ENCODE measurements around the gene CELF1. TPM values are rescaled to one million over a fixed set of nuclear protein-coding genes. Genes with fewer than 3 reads are reported as not detected.

Gene CELF1
- total RNA-seq, 1 donor from 2014 or later: 82.2 TPM

DNA sequence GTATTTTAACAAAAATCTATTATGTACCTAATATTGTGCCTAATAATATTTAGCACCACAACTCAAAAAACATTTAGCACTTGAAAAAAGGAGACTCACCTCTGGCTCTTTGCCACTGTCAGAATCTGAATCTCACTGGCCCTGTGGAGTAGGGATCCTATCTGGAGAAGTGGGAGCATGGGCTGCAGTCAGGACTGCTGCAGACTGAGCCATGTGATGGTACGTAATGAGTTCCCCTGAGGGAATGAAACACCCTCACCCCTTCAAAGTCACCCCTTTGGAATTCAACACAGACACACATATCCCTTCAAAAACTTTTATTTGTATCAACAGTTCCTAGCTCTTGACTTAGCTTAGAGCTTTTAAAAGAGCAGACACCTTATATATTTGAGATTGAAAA is 19.0 kb upstream of the CELF1 start:
- no peak for DNase-seq (ENCODE audit: low spot score)
- TF ChIP-seq, protein P1, sequence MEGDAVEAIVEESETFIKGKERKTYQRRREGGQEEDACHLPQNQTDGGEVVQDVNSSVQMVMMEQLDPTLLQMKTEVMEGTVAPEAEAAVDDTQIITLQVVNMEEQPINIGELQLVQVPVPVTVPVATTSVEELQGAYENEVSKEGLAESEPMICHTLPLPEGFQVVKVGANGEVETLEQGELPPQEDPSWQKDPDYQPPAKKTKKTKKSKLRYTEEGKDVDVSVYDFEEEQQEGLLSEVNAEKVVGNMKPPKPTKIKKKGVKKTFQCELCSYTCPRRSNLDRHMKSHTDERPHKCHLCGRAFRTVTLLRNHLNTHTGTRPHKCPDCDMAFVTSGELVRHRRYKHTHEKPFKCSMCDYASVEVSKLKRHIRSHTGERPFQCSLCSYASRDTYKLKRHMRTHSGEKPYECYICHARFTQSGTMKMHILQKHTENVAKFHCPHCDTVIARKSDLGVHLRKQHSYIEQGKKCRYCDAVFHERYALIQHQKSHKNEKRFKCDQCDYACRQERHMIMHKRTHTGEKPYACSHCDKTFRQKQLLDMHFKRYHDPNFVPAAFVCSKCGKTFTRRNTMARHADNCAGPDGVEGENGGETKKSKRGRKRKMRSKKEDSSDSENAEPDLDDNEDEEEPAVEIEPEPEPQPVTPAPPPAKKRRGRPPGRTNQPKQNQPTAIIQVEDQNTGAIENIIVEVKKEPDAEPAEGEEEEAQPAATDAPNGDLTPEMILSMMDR (IDR thresholded peaks at IDR 0.05): no peak
- H3K4me3 Mint-ChIP-seq (ENCODE audit: unreplicated experiment): no peak overlapping the region
- H3K4me1 Mint-ChIP-seq (ENCODE audit: low read depth): peaks cover 26% of the 10 kb centered on the region
- H3K36me3 Mint-ChIP-seq (ENCODE audit: low read depth): peaks cover 10% of the 10 kb centered on the region
- no peaks in the 10 kb centered on the region for H3K27me3 Mint-ChIP-seq (ENCODE audit: low read depth)
- no peaks in the 10 kb centered on the region for H3K9me3 Mint-ChIP-seq (ENCODE audit: low read depth)
- H3K27ac Mint-ChIP-seq (ENCODE audit: unreplicated experiment): peak overlapping the region; percentile 82

GRCh38 chr11:47571357-47571729 is 18.4 kb upstream of the CELF1 start:
- H3K9me3 Mint-ChIP-seq (ENCODE audit: low read depth): no peaks in the 10 kb centered on the region
- no peaks in the 10 kb centered on the region for H3K27me3 Mint-ChIP-seq (ENCODE audit: low read depth)
- peaks cover 31% of the 10 kb centered on the region for H3K4me1 Mint-ChIP-seq (ENCODE audit: low read depth)
- no peak for DNase-seq (ENCODE audit: low spot score)
- TF ChIP-seq, protein P1 (IDR thresholded peaks at IDR 0.05): no peak
- H3K27ac Mint-ChIP-seq (ENCODE audit: unreplicated experiment): peak overlapping the region; percentile 68
- no peak overlapping the region for H3K4me3 Mint-ChIP-seq (ENCODE audit: unreplicated experiment)
- peaks cover 10% of the 10 kb centered on the region for H3K36me3 Mint-ChIP-seq (ENCODE audit: low read depth)

- H3K9me3 Mint-ChIP-seq (ENCODE audit: low read depth): no peaks in the 10 kb centered on the region
Observed at GRCh38 chr11:47570651-47571356, 17.9 kb upstream of the CELF1 start.

DNA sequence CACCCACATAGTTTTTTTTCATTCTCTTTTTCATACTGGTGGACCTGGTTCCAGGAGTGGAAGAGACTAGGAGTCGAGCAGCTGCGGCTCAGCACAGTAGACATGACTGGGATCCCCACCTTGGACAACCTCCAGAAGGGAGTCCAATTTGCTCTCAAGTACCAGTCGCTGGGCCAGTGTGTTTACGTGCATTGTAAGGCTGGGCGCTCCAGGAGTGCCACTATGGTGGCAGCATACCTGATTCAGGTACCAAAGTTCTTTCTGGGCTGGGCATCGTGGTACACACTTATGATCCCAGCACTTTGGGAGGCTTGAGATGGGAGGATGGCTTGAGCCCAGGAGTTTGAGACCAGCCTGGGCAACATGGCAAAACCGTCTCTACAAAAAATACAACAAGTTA is 16.7 kb upstream of the CELF1 start:
- peaks cover 42% of the 10 kb centered on the region for H3K4me1 Mint-ChIP-seq (ENCODE audit: low read depth)
- DNase-seq (ENCODE audit: low spot score): no peak
- peaks cover 9% of the 10 kb centered on the region for H3K36me3 Mint-ChIP-seq (ENCODE audit: low read depth)

More at GRCh38 chr11:47570651-47571356, 17.9 kb upstream of the CELF1 start:
- Mint-ChIP-seq H3K36me3 (ENCODE audit: low read depth) (peaks cover 10% of the 10 kb centered on the region), H3K27ac (ENCODE audit: unreplicated experiment) (peak overlapping the region; percentile 68), H3K27me3 (ENCODE audit: low read depth) (no peaks in the 10 kb centered on the region), H3K4me3 (ENCODE audit: unreplicated experiment) (no peak overlapping the region), H3K4me1 (ENCODE audit: low read depth) (peaks cover 37% of the 10 kb centered on the region)
- no peak for DNase-seq (ENCODE audit: low spot score)
- TF ChIP-seq, protein P1 (IDR thresholded peaks at IDR 0.05): no peak

DNA sequence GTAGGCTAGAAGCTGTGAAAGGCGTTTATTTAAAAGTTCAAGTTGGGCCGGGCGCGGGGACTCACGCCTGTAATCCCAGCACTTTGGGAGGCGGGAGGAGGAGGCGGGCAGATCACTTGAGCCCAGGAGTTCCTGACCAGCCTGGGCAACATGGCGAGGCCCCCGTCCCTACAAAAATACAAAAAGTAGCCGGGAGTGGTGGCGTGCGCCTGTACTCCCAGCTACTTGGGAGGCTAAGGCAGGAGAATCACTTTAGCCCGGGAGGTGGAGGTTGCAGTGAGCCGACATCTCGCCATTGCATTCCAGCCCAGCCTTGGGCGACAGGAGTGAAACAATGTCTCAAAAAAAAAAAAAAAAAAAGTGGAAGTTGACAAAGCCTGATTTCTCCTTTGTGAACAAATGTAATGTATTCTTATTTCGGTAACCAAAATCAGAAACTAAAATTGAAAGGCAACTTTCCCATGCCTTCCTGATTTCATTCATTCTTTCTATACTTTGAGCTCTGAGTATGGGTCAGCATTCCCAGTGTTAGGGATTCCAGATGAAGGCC is 13.3 kb upstream of the CELF1 start:
- peaks cover 2% of the 10 kb centered on the region for H3K36me3 Mint-ChIP-seq (ENCODE audit: low read depth)
- H3K4me3 Mint-ChIP-seq (ENCODE audit: unreplicated experiment): peak overlapping the region; percentile 77
- no peaks in the 10 kb centered on the region for H3K27me3 Mint-ChIP-seq (ENCODE audit: low read depth)
- no peaks in the 10 kb centered on the region for H3K9me3 Mint-ChIP-seq (ENCODE audit: low read depth)
- TF ChIP-seq, protein P1 (IDR thresholded peaks at IDR 0.05): no peak
- peak; percentile 30 for DNase-seq (ENCODE audit: low spot score)
- H3K4me1 Mint-ChIP-seq (ENCODE audit: low read depth): peaks cover 20% of the 10 kb centered on the region
- peak overlapping the region; percentile 66 for H3K27ac Mint-ChIP-seq (ENCODE audit: unreplicated experiment)

More for the DNA sequence above, 16.7 kb upstream of the CELF1 start:
- Mint-ChIP-seq H3K27me3 (ENCODE audit: low read depth) (no peaks in the 10 kb centered on the region), H3K4me3 (ENCODE audit: unreplicated experiment) (no peak overlapping the region), H3K9me3 (ENCODE audit: low read depth) (no peaks in the 10 kb centered on the region), H3K27ac (ENCODE audit: unreplicated experiment) (no peak overlapping the region)
- TF ChIP-seq, protein P1 (IDR thresholded peaks at IDR 0.05): no peak
